T follicular helper cell (primary cell): ENCODE results near the gene PM20D2.
"Not testable (repeated sequence)": the region's sequence is repeated elsewhere in the genome, so short reads cannot be mapped to it uniquely, and the experiment has no call there.

Source experiments
- DNase-seq: peaks from one replicate; pipeline ENCODE4 v3.0.0-alpha.2; 2020; ENCODE audit warnings: low read depth
- total RNA-seq, 2 experiments: gene quantifications; one replicate each; lab custom pipeline; 2026; lab: John Stamatoyannopoulos, UW

PM20D2 gene, protein sequence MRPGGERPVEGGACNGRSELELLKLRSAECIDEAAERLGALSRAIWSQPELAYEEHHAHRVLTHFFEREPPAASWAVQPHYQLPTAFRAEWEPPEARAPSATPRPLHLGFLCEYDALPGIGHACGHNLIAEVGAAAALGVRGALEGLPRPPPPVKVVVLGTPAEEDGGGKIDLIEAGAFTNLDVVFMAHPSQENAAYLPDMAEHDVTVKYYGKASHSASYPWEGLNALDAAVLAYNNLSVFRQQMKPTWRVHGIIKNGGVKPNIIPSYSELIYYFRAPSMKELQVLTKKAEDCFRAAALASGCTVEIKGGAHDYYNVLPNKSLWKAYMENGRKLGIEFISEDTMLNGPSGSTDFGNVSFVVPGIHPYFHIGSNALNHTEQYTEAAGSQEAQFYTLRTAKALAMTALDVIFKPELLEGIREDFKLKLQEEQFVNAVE
- 23.5 to 24.7 reads per million in 2 experiments for total RNA-seq

GRCh38 chr6:89145956-89146717 is at the start of gene PM20D2:
PM20D2 (plus strand) TSS chr6:89146055; CDS start chr6:89146145, 90 bp downstream.
- peak; percentile 32 for DNase-seq

DNA sequence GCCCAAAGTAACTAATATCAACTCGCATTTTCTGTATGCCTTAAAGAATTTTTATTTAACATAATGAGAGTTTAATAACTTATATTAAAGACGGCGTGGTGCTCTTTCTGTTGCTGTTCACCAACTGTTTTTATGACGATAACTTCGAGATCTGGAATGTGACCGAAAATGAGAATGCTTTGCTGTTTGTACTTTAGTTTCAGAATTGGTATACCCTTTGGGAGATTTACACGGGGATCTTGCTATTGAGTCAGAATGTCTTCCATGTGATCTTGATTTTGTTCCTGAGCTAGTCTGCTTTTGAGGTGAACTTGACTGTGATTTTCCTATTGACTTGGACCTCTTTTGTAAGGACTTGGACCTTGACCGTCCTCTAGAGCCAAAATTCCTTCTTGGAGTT is 47.4 kb upstream of the PM20D2 start:
- no peak for DNase-seq

DNA sequence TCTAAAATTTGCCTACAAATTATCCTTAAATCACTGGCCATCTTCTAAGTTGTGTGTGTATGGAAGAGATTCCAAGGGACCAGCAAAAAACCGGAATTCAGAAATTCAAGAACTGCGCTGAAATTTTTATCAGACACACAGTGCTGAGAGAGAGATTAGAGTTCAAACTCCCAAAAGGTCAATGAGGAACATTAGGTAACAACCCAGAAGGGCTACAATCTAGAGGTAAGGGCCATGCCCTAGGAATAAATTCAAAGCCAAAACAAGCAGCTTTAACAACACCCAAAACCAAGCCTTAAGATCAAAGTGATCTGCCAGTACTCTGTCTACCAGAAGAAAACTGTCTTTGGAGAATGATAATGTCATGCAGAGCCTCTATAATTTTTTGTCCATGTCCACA is 45.7 kb upstream of the PM20D2 start:
- no peak for DNase-seq

DNA sequence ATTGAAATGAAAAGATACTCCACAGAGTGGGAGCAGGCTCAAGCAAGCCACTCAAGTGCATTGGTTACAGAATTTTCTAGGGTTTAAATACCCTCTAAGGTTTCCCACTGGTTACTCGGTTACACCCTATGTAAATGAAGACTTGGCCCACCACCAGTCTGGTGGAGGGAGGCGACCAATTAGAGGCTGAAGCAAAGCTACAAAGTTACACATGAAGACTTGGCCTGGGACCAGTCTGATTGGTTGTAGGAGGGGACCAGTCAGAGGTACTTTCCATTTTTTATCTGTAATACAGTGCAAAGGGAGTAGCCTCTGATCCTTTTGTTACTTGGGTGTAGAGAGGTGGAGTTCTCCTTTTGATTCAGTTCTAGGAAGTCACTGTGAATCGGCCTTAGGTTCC is 35.6 kb upstream of the PM20D2 start:
- no peak for DNase-seq

DNA sequence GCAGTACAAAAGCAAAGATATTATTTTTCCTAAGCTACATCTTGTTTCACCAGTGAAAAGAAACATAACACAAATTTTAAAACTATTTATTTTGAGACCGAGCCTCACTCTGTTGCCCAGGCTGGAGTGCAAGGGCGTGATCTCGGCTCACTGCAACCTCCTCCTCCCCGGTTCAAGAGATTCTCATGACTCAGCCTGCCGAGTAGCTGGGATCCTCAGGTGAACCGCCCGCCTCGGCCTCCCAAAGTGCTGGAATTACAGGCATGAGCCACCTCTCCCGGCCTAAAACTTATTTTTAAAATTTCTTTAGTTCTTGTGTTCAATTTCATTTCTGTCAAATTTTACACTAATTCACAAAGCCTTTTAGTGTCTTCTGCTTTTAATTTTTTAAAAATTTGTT is 33.9 kb upstream of the PM20D2 start:
- no peak for DNase-seq

- DNase-seq: no peak
Measured at GRCh38 chr6:89116702-89117101, 29.2 kb upstream of the PM20D2 start.

DNA sequence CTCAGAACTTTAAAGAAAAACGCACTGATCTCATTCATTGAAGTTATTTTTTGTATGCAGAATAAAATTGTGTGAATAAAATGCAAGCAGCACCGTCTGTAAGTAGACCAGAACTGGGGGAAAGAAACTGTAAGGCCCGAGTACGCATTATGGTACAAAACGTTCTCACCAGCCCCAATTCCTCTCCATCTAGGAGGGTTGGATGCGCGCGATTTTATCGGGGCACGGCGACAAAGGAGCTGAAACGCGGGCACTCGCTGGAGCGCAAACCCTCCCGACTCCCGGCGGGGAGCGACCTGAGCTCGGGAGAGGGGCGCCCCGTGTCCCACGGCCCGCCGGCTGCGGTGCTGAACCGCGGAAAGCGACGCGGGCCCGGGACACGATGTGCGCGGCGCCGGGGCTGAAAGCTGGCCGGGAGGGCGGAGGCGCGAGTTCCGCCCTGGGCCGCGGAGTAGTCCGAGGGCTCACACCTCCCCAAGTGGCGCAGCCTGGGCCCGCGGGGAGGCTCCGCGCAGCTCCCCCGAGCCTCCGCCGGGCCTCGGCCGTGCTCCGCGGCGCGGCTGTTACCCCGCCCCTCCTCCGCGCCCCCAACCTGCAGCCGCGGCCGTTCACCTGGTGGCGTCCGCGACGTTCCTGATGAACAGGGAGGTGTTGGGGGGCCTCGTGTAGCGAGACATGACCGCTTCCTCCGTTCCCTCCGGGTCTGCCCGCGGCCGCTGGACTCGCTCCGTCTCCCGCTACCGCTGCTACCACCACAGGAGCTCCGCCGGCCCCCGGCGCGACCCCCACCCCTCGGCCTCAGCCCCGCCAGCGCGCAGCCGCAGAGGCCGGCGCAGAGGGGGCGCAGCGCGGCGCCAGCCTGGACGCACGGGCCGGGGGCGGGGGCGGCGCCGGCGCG is 28.4 kb upstream of the PM20D2 start, which contains the start of gene SRSF12:
Gene SRSF12 (minus strand): TSS at position 861 of the 898 bp plus-strand sequence. CDS start 184 bp downstream, at position 677.
- DNase-seq: peak; percentile 17

GRCh38 chr6:89118931-89119330 is 26.9 kb upstream of the PM20D2 start:
- no peak for DNase-seq

DNA sequence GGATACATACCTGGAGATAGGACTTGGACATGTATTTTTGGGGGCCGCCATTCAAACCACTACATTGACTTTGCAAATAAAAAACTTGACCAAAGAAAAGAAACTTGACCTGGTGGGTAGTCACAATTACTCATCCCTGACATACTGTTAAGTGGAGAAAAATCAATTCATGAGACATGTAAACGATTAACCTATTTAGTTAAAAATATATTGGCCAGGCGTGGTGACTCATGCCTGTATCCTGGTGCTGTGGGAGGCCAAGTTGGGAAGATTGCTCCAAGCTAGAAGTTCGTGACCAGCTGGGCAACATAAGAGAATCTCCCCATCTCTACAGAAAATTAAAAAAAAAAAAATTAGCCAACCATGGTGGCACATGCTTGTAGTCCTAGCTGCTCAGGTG is 25.5 kb upstream of the PM20D2 start:
- no peak for DNase-seq

DNA sequence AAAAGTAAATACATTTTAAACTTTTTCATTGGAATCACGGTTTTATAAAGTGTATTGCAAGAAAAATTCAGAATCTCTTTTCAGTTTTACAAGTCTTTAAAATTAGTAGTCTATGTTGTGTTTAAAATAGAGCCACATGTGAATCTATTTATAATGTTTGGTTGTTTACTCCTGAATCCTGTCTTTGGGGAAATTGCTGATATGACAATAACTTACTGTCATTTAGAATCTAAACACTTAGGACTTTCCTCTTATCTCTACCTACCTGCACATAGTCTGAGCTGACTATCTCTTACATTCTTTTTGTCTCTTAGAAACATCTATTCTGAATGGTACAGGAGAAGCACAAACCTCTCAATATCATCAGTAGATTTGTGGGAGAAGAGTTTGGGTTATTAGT is 23.9 kb upstream of the PM20D2 start:
- no peak for DNase-seq

DNA sequence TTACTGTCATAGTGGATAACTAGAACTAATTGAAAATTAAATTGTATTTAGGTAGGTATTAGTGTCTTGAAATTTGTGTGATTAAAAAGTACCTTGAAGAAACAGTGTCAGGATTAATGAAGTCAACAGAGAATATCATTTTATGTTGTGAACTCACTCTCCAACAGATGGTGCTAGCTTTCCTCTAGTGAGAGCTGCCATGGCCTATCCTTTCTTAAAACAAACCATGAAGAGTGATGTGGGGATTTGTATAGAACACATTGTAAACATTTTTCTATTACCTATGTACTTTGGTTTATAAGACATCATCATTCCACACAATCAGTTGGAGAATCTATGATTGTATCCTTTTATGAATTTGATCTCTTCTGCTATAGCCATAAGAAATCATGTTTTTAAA is 23.2 kb upstream of the PM20D2 start:
- DNase-seq: no peak

- not testable (repeated sequence) for DNase-seq
Measured at GRCh38 chr6:89128256-89128671, 17.6 kb upstream of the PM20D2 start.

- no peak for DNase-seq
Measured at GRCh38 chr6:89131599-89131998, 14.3 kb upstream of the PM20D2 start.

DNA sequence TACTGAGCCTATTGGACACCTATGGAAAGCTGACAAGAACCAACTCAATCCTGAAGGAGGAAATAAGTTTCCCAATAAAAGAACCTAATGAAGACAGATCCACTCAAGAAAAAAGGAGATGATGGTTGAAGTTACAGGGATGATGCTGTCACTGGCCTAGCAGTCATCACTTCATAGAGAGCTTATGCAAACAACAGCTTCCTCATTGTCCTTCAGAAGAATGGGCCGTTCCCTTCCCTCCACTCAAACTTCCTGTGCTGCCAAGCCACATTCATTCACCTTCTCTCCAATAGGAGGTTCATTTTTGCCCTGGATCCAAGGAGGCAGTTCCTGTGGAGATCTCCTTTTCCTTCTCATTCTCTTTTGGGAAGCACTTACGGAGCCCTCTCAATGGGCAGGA is 13.8 kb upstream of the PM20D2 start:
- DNase-seq: no peak

- DNase-seq: no peak
Measured at GRCh38 chr6:89133981-89134380, 11.9 kb upstream of the PM20D2 start.

DNA sequence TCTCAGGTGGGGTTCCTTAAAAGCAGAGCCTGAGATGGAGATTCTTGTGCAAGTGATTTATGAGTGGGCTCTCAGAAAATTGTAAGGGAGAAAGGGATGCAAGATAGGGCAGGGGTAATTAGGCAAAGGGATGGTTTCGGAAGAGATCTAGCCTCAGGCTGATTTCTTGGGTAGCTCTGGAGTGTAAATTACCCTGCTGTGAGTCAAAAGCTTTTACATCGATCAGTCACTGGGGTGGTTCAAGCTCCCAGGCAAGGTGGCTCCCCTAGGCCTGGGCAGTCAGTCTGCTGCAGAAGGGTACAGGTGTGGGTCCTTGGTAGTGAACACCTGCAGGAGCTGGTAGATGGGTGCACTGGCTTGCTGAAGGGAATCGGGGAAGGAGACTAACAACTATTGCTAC is 11.1 kb upstream of the PM20D2 start:
- DNase-seq: no peak

- DNase-seq: no peak
Measured at GRCh38 chr6:89138173-89138572, 7.7 kb upstream of the PM20D2 start.

DNA sequence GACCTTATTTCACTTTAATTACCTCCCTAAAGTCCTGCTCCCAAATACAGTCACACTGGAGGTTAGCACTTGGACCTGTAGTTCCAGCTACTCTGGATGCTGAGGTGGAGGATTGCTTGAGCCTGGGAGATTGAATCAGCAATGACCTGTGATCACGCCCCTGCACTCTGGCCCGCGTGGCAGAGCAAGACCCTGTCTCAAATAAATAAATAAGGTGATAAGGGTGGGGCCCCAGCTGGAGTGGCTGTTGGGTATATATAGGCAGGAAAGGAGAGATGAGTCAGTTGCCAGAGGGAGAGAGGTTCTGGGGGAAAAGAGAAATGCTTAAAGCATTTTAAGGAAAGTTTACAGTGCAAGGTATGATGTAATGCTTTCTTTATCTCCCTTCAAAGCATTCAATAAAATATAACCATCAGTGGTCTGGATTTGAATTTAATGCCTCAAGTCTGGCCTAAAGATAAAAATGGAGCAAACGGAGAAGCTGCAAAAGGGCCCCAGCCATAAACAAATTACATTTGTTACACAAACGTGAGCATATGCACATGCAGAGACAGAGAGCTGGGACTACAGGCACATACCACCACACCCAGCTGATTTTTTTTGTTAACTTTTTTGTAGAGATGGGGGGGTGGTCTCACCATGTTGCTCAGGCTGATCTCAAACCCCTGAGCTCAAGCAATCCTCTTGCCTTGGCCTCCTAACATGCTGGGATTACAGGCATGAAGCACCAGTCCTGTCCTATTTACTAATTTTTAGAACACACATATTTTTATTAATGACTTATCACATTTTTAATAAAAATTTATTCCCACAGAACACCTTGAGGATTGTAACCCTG is 6.1 kb upstream of the PM20D2 start:
- no peak for DNase-seq

GRCh38 chr6:89140347-89141156 is 5.3 kb upstream of the PM20D2 start:
- no peak for DNase-seq

DNA sequence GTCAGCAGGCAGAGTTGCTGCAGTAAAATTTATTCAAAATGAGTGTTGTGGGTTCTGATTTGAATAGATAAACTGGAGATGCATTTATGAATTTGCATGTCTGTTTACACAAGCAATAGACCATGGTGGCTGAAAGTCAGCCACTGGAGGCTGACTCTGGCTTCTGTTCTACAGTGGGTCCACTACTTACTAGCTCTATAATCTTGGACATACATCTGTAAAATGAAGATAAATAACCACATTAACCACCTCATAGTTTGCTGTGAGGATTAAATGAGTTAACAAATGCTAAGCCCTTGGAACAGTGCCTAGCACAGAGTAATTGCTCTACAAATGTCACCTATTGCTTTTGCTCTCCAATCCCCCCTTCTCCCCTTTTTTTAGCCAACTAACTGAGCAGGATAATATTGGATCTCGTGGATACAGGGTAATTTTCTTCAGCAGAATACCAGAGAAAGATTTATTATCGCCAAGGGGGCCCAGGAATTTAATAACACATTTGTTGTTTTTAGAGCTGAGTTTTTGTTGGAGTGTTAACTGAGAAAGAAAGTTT is 1.4 kb upstream of the PM20D2 start:
- no peak for DNase-seq
